Measurements from ENCODE around the gene FOXF2.

Gene FOXF2

GRCh38 chr6:1416191-1416760 is 26.9 kb downstream of the FOXF2 start:
- no peaks in the 10 kb centered on the region for H4K20me1 ChIP-seq (ENCODE audit: insufficient read depth, low read length, poor library complexity, severe bottlenecking)
- H3K36me3 ChIP-seq (ENCODE audit: insufficient read depth, low read length) = no peaks in the 10 kb centered on the region
- no peak for TF ChIP-seq CTCF (conservative IDR thresholded peaks at IDR 0.05; ENCODE audit: low read length)
- no peak for TF ChIP-seq EZH2phosphoT487 (IDR thresholded peaks at IDR 0.05; ENCODE audit: borderline replicate concordance)
- no peaks in the 10 kb centered on the region for H3K79me2 ChIP-seq (ENCODE audit: insufficient read depth, low read length)
- H2AFZ ChIP-seq (ENCODE audit: low read length) = no peak overlapping the region
- H3K9ac ChIP-seq (ENCODE audit: low read depth, low read length, poor library complexity, severe bottlenecking) = no peak overlapping the region
- no peak overlapping the region for H3K4me2 ChIP-seq (ENCODE audit: low read depth, low read length, poor library complexity, severe bottlenecking)
- no peaks in the 10 kb centered on the region for H3K27me3 ChIP-seq (ENCODE audit: insufficient read depth, low read length, poor library complexity, severe bottlenecking)
- H3K9me2 ChIP-seq (replicated peaks; ENCODE audit: low read depth, low read length) = no peaks in the 10 kb centered on the region
- no peaks in the 10 kb centered on the region; the same call in 1 of the 2 replicates for H3K9me3 ChIP-seq (ENCODE audit: insufficient read depth, low read depth, low read length)
- H3F3A ChIP-seq (ENCODE audit: low read depth) = no peaks in the 10 kb centered on the region
- no peaks in the 10 kb centered on the region for H3K4me1 ChIP-seq (ENCODE audit: insufficient read depth, low read length, poor library complexity, severe bottlenecking)
- H3K4me3 ChIP-seq (ENCODE audit: low read length, poor library complexity, severe bottlenecking) = no peak overlapping the region

GRCh38 chr6:1416820-1417219 is 27.4 kb downstream of the FOXF2 start:
- H3K9me2 ChIP-seq (replicated peaks; ENCODE audit: low read depth, low read length) = no peaks in the 10 kb centered on the region
- no peaks in the 10 kb centered on the region for H3K4me1 ChIP-seq (ENCODE audit: insufficient read depth, low read length, poor library complexity, severe bottlenecking)
- H3K27me3 ChIP-seq (ENCODE audit: insufficient read depth, low read length, poor library complexity, severe bottlenecking) = no peaks in the 10 kb centered on the region
- no peak for TF ChIP-seq EZH2phosphoT487 (IDR thresholded peaks at IDR 0.05; ENCODE audit: borderline replicate concordance)
- no peak for TF ChIP-seq CTCF (conservative IDR thresholded peaks at IDR 0.05; ENCODE audit: low read length)
- H3K79me2 ChIP-seq (ENCODE audit: insufficient read depth, low read length) = no peaks in the 10 kb centered on the region
- H3K36me3 ChIP-seq (ENCODE audit: insufficient read depth, low read length) = no peaks in the 10 kb centered on the region
- no peaks in the 10 kb centered on the region; the same call in 1 of the 2 replicates for H3K9me3 ChIP-seq (ENCODE audit: insufficient read depth, low read depth, low read length)
- H3F3A ChIP-seq (ENCODE audit: low read depth) = no peaks in the 10 kb centered on the region
- no peak overlapping the region for H3K4me2 ChIP-seq (ENCODE audit: low read depth, low read length, poor library complexity, severe bottlenecking)
- H4K20me1 ChIP-seq (ENCODE audit: insufficient read depth, low read length, poor library complexity, severe bottlenecking) = no peaks in the 10 kb centered on the region
- H3K4me3 ChIP-seq (ENCODE audit: low read length, poor library complexity, severe bottlenecking) = no peak overlapping the region
- no peak overlapping the region for H2AFZ ChIP-seq (ENCODE audit: low read length)
- H3K9ac ChIP-seq (ENCODE audit: low read depth, low read length, poor library complexity, severe bottlenecking) = no peak overlapping the region

GRCh38 chr6:1417718-1418117 is 28.3 kb downstream of the FOXF2 start:
- no peaks in the 10 kb centered on the region for H3K4me1 ChIP-seq (ENCODE audit: insufficient read depth, low read length, poor library complexity, severe bottlenecking)
- no peaks in the 10 kb centered on the region; the same call in 1 of the 2 replicates for H3K9me3 ChIP-seq (ENCODE audit: insufficient read depth, low read depth, low read length)
- TF ChIP-seq CTCF (conservative IDR thresholded peaks at IDR 0.05; ENCODE audit: low read length) = no peak
- TF ChIP-seq EZH2phosphoT487 (IDR thresholded peaks at IDR 0.05; ENCODE audit: borderline replicate concordance) = no peak
- H3K27me3 ChIP-seq (ENCODE audit: insufficient read depth, low read length, poor library complexity, severe bottlenecking) = no peaks in the 10 kb centered on the region
- H3K36me3 ChIP-seq (ENCODE audit: insufficient read depth, low read length) = no peaks in the 10 kb centered on the region
- H3F3A ChIP-seq (ENCODE audit: low read depth) = no peaks in the 10 kb centered on the region
- no peaks in the 10 kb centered on the region for H3K9me2 ChIP-seq (replicated peaks; ENCODE audit: low read depth, low read length)
- no peaks in the 10 kb centered on the region for H3K79me2 ChIP-seq (ENCODE audit: insufficient read depth, low read length)
- no peak overlapping the region for H3K4me2 ChIP-seq (ENCODE audit: low read depth, low read length, poor library complexity, severe bottlenecking)
- no peak overlapping the region for H3K9ac ChIP-seq (ENCODE audit: low read depth, low read length, poor library complexity, severe bottlenecking)
- no peaks in the 10 kb centered on the region for H4K20me1 ChIP-seq (ENCODE audit: insufficient read depth, low read length, poor library complexity, severe bottlenecking)
- H3K4me3 ChIP-seq (ENCODE audit: low read length, poor library complexity, severe bottlenecking) = no peak overlapping the region
- H2AFZ ChIP-seq (ENCODE audit: low read length) = no peak overlapping the region
